CD8-positive, alpha-beta memory T cell (primary cell): Measurements from ENCODE around the gene PARP16. TPM values are rescaled to one million over a fixed set of nuclear protein-coding genes. Genes with fewer than 3 reads are reported as not detected.
A peak's percentile ranks its signal among the peaks of the same experiment; 100 is the strongest.

Experiments
- CTCF ChIA-PET: fragments of 350-600 bp; sonication (Branson Sonifier 250); formaldehyde crosslinking; loops from one replicate; lab custom pipeline; 2021; ENCODE audit warnings: antibody characterized with exemption; lab: Charles Lee
- POLR2A ChIA-PET: fragments of 350-600 bp; sonication (Branson Sonifier 250); formaldehyde crosslinking; loops from one replicate; lab custom pipeline; 2021; ENCODE audit warnings: antibody characterized with exemption; lab: Charles Lee
- DNase-seq, 5 donors: peaks; one replicate each; pipeline versions ENCODE4 v3.0.0 to v3.0.0-alpha.2; 2020 to 2022; ENCODE audit warnings: mixed read lengths in 1 of 5
- H3K27ac ChIP-seq: one replicate; pipeline ENCODE4 v1.7.0; 2013; ENCODE audit warnings: low read depth, mild to moderate bottlenecking, low read length, moderate library complexity
- H3K27me3 ChIP-seq: 2 replicates; pipeline ENCODE4 v1.7.0; 2013; ENCODE audit warnings: low read length, mild to moderate bottlenecking; ENCODE audit not compliant: insufficient read depth, poor library complexity, severe bottlenecking
- H3K36me3 ChIP-seq: 2 replicates; pipeline ENCODE4 v1.7.0; 2013; ENCODE audit warnings: mild to moderate bottlenecking, low read length, moderate library complexity; ENCODE audit not compliant: insufficient read depth
- H3K4me1 ChIP-seq: 2 replicates; pipeline ENCODE4 v1.7.0; 2013; ENCODE audit warnings: mild to moderate bottlenecking, low read length, moderate library complexity; ENCODE audit not compliant: insufficient read depth
- H3K4me3 ChIP-seq: 2 replicates; pipeline ENCODE4 v1.7.0; 2013; ENCODE audit warnings: mild to moderate bottlenecking, low read length
- H3K9me3 ChIP-seq: 2 replicates; pipeline ENCODE4 v1.7.0; 2013; ENCODE audit warnings: mild to moderate bottlenecking, low read length
- H3K27ac Mint-ChIP-seq, 8 donors: one replicate each; pipeline ENCODE4 v1.8.0; 2020 to 2021; ENCODE audit warnings: mixed read lengths in 8 of 8, mild to moderate bottlenecking in 6 of 8, inconsistent platforms in 3 of 8, moderate library complexity in 3 of 8
- H3K27me3 Mint-ChIP-seq, 2 donors: one replicate each; pipeline ENCODE4 v1.8.0; 2020 to 2021; ENCODE audit warnings: mixed read lengths in 2 of 2, mild to moderate bottlenecking in 1 of 2, moderate library complexity in 1 of 2
- H3K36me3 Mint-ChIP-seq, 3 donors: one replicate each; pipeline ENCODE4 v1.8.0; 2020 to 2021; ENCODE audit warnings: mixed read lengths in 3 of 3, inconsistent platforms in 1 of 3, mild to moderate bottlenecking in 1 of 3
- H3K4me1 Mint-ChIP-seq, 3 donors: one replicate each; pipeline ENCODE4 v1.8.0; 2020 to 2021; ENCODE audit warnings: mixed read lengths in 3 of 3, inconsistent platforms in 1 of 3, mild to moderate bottlenecking in 1 of 3
- H3K4me3 Mint-ChIP-seq, 7 donors: one replicate each; pipeline ENCODE4 v1.8.0; 2020 to 2021; ENCODE audit warnings: mixed read lengths in 7 of 7, mild to moderate bottlenecking in 6 of 7, moderate library complexity in 4 of 7, inconsistent platforms in 2 of 7
- H3K9me3 Mint-ChIP-seq, 5 donors: one replicate each; pipeline ENCODE4 v1.8.0; 2020 to 2022; ENCODE audit warnings: mixed read lengths in 5 of 5, mild to moderate bottlenecking in 3 of 5, moderate library complexity in 2 of 5, inconsistent platforms in 1 of 5
- polyA plus RNA-seq: library from polyadenylated mRNA; unstranded; fragments of 300-500 nt; fragmentation: Illumina TruSeq; gene quantifications from one replicate; pipeline ENCODE4 v1.2.3, GENCODE V29; 2021
- total RNA-seq, 2 experiments: library from RNA; stranded (reverse); gene quantifications; one replicate each; pipeline ENCODE4 v1.2.3, GENCODE V29; 2021

The PARP16 gene
- total and polyA plus RNA-seq, 3 experiments from 2014 or later = 14.1 to 30.9 (median 14.7) TPM

GRCh38 chr15:65323071-65323511 lies 36.4 kb upstream of the PARP16 start:
- H3K36me3 ChIP-seq = no peaks in the 10 kb centered on the region
- no peaks in the 10 kb centered on the region for H3K4me1 ChIP-seq
- Mint-ChIP-seq H3K4me3 (no peak overlapping the region), H3K27me3 (peaks cover 9 to 21% of the 10 kb centered on the region in 2 donors), H3K9me3 (no peaks in the 10 kb centered on the region), H3K27ac (no peak overlapping the region), H3K36me3 (no peaks in the 10 kb centered on the region), H3K4me1 (no peaks in the 10 kb centered on the region)
- no peak for DNase-seq
- no peaks in the 10 kb centered on the region for H3K9me3 ChIP-seq
- no peak overlapping the region for H3K27ac ChIP-seq
- CTCF ChIA-PET = interaction anchor here (1.1 to 8.7 kb wide), 2 partner anchors 18 to 63 kb away, joined by 3 to 113 read pairs; partner anchors contain the start of gene RNU5B-1
- no peaks in the 10 kb centered on the region for H3K27me3 ChIP-seq
- H3K4me3 ChIP-seq = no peak overlapping the region
- POLR2A ChIA-PET = no interaction called here

- Mint-ChIP-seq H3K9me3 (no peaks in the 10 kb centered on the region), H3K27ac (peak overlapping the region in 3 of 8 donors; percentile 4 to 39 (median 31)), H3K27me3 (peaks cover 6 to 20% of the 10 kb centered on the region in 2 donors), H3K4me1 (no peaks in the 10 kb centered on the region), H3K36me3 (no peaks in the 10 kb centered on the region), H3K4me3 (no peak overlapping the region)
- Histone ChIP-seq H3K36me3 (no peaks in the 10 kb centered on the region), H3K27me3 (peaks cover 3% of the 10 kb centered on the region), H3K27ac (no peak overlapping the region), H3K9me3 (no peaks in the 10 kb centered on the region), H3K4me1 (no peaks in the 10 kb centered on the region), H3K4me3 (no peak overlapping the region)
- peak; percentile 58 to 82 (median 64) for DNase-seq
- ChIA-PET POLR2A (no interaction called here), CTCF (interaction anchor here (0.6 to 8.7 kb wide), 10 partner anchors 9 to 81 kb away, joined by 3 to 113 read pairs (median 5); partner anchors contain the start of genes PARP16 and RNU5B-1)
Measured at GRCh38 chr15:65318870-65319356, 32.2 kb upstream of the PARP16 start.

GRCh38 chr15:65312400-65312916 lies 25.8 kb upstream of the PARP16 start:
- peaks cover 3% of the 10 kb centered on the region for H3K27me3 ChIP-seq
- H3K27ac ChIP-seq = no peak overlapping the region
- H3K36me3 ChIP-seq = no peaks in the 10 kb centered on the region
- H3K9me3 ChIP-seq = no peaks in the 10 kb centered on the region
- ChIA-PET POLR2A (interaction anchor here (1.0 kb wide), 1 partner anchor 8 kb away, joined by 3 read pairs; the partner anchor contains the start of gene RNU5B-1), CTCF (interaction anchor here (1.0 to 1.3 kb wide), 2 partner anchors 8 to 15 kb away, joined by 3 to 4 read pairs; partner anchors contain the start of gene RNU5B-1)
- H3K4me1 Mint-ChIP-seq = no peaks in the 10 kb centered on the region
- H3K4me3 Mint-ChIP-seq = no peak overlapping the region
- H3K27me3 Mint-ChIP-seq = peaks cover 1 to 8% of the 10 kb centered on the region in 2 donors
- no peak overlapping the region for H3K4me3 ChIP-seq
- H3K27ac Mint-ChIP-seq = no peak overlapping the region
- no peaks in the 10 kb centered on the region for H3K36me3 Mint-ChIP-seq
- no peaks in the 10 kb centered on the region for H3K9me3 Mint-ChIP-seq
- H3K4me1 ChIP-seq = no peaks in the 10 kb centered on the region
- DNase-seq = no peak

- H3K27me3 Mint-ChIP-seq = peaks cover 1 to 8% of the 10 kb centered on the region in 2 donors
- Histone ChIP-seq H3K4me1 (no peaks in the 10 kb centered on the region), H3K9me3 (no peaks in the 10 kb centered on the region), H3K4me3 (no peak overlapping the region), H3K27me3 (peaks cover 3% of the 10 kb centered on the region), H3K36me3 (no peaks in the 10 kb centered on the region), H3K27ac (no peak overlapping the region)
- no peak for DNase-seq
- H3K27ac Mint-ChIP-seq = no peak overlapping the region
- ChIA-PET CTCF (no interaction called here), POLR2A (no interaction called here)
- no peak overlapping the region for H3K4me3 Mint-ChIP-seq
- peaks cover 0 to 2% (median 0%) of the 10 kb centered on the region in 3 donors for H3K4me1 Mint-ChIP-seq
- no peaks in the 10 kb centered on the region for H3K36me3 Mint-ChIP-seq
- H3K9me3 Mint-ChIP-seq = no peaks in the 10 kb centered on the region
Measured at GRCh38 chr15:65311760-65312159, 25.1 kb upstream of the PARP16 start.

- DNase-seq = no peak
- Histone ChIP-seq H3K36me3 (no peaks in the 10 kb centered on the region), H3K9me3 (no peaks in the 10 kb centered on the region), H3K4me3 (no peak overlapping the region), H3K27ac (no peak overlapping the region), H3K27me3 (peaks cover 3% of the 10 kb centered on the region), H3K4me1 (no peaks in the 10 kb centered on the region)
- POLR2A ChIA-PET = no interaction called here
- H3K4me3 Mint-ChIP-seq = no peak overlapping the region
- H3K27me3 Mint-ChIP-seq = peaks cover 1 to 8% of the 10 kb centered on the region in 2 donors
- CTCF ChIA-PET = interaction anchor here (1.3 kb wide), 1 partner anchor 13 kb away, joined by 6 read pairs; no protein-coding TSS in a partner anchor
- H3K9me3 Mint-ChIP-seq = no peaks in the 10 kb centered on the region
- no peaks in the 10 kb centered on the region for H3K36me3 Mint-ChIP-seq
- H3K27ac Mint-ChIP-seq = no peak overlapping the region
- peaks cover 5 to 10% (median 8%) of the 10 kb centered on the region in 3 donors for H3K4me1 Mint-ChIP-seq
Measured at GRCh38 chr15:65310431-65311137, 23.9 kb upstream of the PARP16 start.

GRCh38 chr15:65309882-65310418 lies 23.3 kb upstream of the PARP16 start:
- no peak overlapping the region for H3K4me3 Mint-ChIP-seq
- H3K9me3 Mint-ChIP-seq = no peaks in the 10 kb centered on the region
- POLR2A ChIA-PET = no interaction called here
- H3K27ac Mint-ChIP-seq = no peak overlapping the region
- H3K4me1 ChIP-seq = peaks cover 5% of the 10 kb centered on the region
- no peaks in the 10 kb centered on the region for H3K9me3 ChIP-seq
- DNase-seq = no peak
- H3K27me3 Mint-ChIP-seq = peaks cover 1 to 3% of the 10 kb centered on the region in 2 donors
- H3K36me3 Mint-ChIP-seq = no peaks in the 10 kb centered on the region
- H3K27me3 ChIP-seq = no peaks in the 10 kb centered on the region
- no peak overlapping the region for H3K27ac ChIP-seq
- no peak overlapping the region for H3K4me3 ChIP-seq
- CTCF ChIA-PET = interaction anchor here (0.7 to 1.3 kb wide), 2 partner anchors 9 to 12 kb away, joined by 3 to 6 read pairs; no protein-coding TSS in a partner anchor
- H3K4me1 Mint-ChIP-seq = peaks cover 8 to 14% (median 12%) of the 10 kb centered on the region in 3 donors
- no peaks in the 10 kb centered on the region for H3K36me3 ChIP-seq

- H3K9me3 Mint-ChIP-seq = no peaks in the 10 kb centered on the region
- ChIA-PET POLR2A (no interaction called here), CTCF (interaction anchor here (1.0 to 1.4 kb wide), 4 partner anchors 9 to 77 kb away, joined by 3 to 5 read pairs (median 4); no protein-coding TSS in a partner anchor)
- peaks cover 11% of the 10 kb centered on the region for H3K4me1 ChIP-seq
- H3K36me3 Mint-ChIP-seq = peaks cover 0 to 6% (median 0%) of the 10 kb centered on the region in 3 donors
- H3K27ac Mint-ChIP-seq = no peak overlapping the region
- no peaks in the 10 kb centered on the region for H3K9me3 ChIP-seq
- H3K4me3 Mint-ChIP-seq = no peak overlapping the region
- peaks cover 3 to 6% of the 10 kb centered on the region in 2 donors for H3K27me3 Mint-ChIP-seq
- peaks cover 15 to 28% (median 27%) of the 10 kb centered on the region in 3 donors for H3K4me1 Mint-ChIP-seq
- H3K27me3 ChIP-seq = no peaks in the 10 kb centered on the region
- no peaks in the 10 kb centered on the region for H3K36me3 ChIP-seq
- H3K27ac ChIP-seq = no peak overlapping the region
- no peak for DNase-seq
- no peak overlapping the region for H3K4me3 ChIP-seq
Measured at GRCh38 chr15:65307978-65308377, 21.3 kb upstream of the PARP16 start.
